C4-2B (cell line): ENCODE data around the gene ZNF592.

Source experiments
- CTCF ChIP-seq: fragments of 450-650 bp; conservative IDR thresholded peaks from 2 replicates; pipeline ENCODE4 v1.5.1; 2017; ENCODE audit warnings: mild to moderate bottlenecking
- ZFX ChIP-seq: fragments of 450-650 bp; IDR thresholded peaks from 2 replicates; pipeline ENCODE4 v1.6.1; 2017

- no peak for TF ChIP-seq CTCF
- TF ChIP-seq ZFX: no peak
These were observed 65.0 kb downstream of the ZNF592 start for GRCh38 chr15:84813435-84813834.
